Measurements from ENCODE around the gene MOSPD3. TPM values are rescaled to one million over a fixed set of nuclear protein-coding genes. Genes with fewer than 3 reads are reported as not detected.

Gene MOSPD3
- total and polyA plus RNA-seq, 2 of the 8 experiments (the other 6 are each of a cell fraction or from before 2014, with no cell fraction given), result 20.7 to 21.4 TPM

- TF ChIP-seq EZH2 (IDR thresholded peaks at IDR 0.05; ENCODE audit: low read depth, low read length, severe bottlenecking) (no peak), ASH2L (IDR thresholded peaks at IDR 0.05; ENCODE audit: low read length) (no peak)
These were observed 17.2 kb upstream of the MOSPD3 start (continued) for GRCh38 chr7:100595188-100595587.
